Embryonic facial prominence (tissue), 1 donor: Measurements from ENCODE around the gene SH3BP4.
"Not testable (repeated sequence)": the region's sequence is repeated elsewhere in the genome, so short reads cannot be mapped to it uniquely, and the experiment has no call there.

Source experiments
- DNase-seq: peaks from one replicate; pipeline ENCODE4 v3.0.0-alpha.2; 2016; ENCODE audit errors: extremely low spot score

The SH3BP4 gene

GRCh38 chr2:235052514-235053354 is 100.9 kb downstream of the SH3BP4 start:
- no peak for DNase-seq

GRCh38 chr2:235053651-235054050 is 101.8 kb downstream of the SH3BP4 start:
- no peak for DNase-seq

- DNase-seq, result no peak
Observed at GRCh38 chr2:235054475-235054874, 102.7 kb downstream of the SH3BP4 start.

- no peak for DNase-seq
Observed at GRCh38 chr2:235054919-235055318, 103.1 kb downstream of the SH3BP4 start.

GRCh38 chr2:235055891-235056516 is 104.2 kb downstream of the SH3BP4 start:
- no peak for DNase-seq

- DNase-seq, result no peak
Observed at GRCh38 chr2:235056768-235057167, 105.0 kb downstream of the SH3BP4 start.

- not testable (repeated sequence) for DNase-seq
Observed at GRCh38 chr2:235057616-235058015, 105.8 kb downstream of the SH3BP4 start.

- DNase-seq, result no peak
Observed at GRCh38 chr2:235059161-235059560, 107.3 kb downstream of the SH3BP4 start.

- DNase-seq, result no peak
Observed at GRCh38 chr2:235061656-235062055, 109.8 kb downstream of the SH3BP4 start.

GRCh38 chr2:235063471-235063961 is 111.7 kb downstream of the SH3BP4 start:
- no peak for DNase-seq

- DNase-seq, result no peak
Observed at GRCh38 chr2:235064976-235065375, 113.2 kb downstream of the SH3BP4 start.

GRCh38 chr2:235066490-235066889 is 114.7 kb downstream of the SH3BP4 start:
- DNase-seq, result no peak

GRCh38 chr2:235066895-235067294 is 115.1 kb downstream of the SH3BP4 start:
- no peak for DNase-seq

- DNase-seq, result no peak
Observed at GRCh38 chr2:235068701-235069100, 116.9 kb downstream of the SH3BP4 start.

GRCh38 chr2:235070063-235070706 is 118.4 kb downstream of the SH3BP4 start:
- no peak for DNase-seq

- DNase-seq, result no peak
Observed at GRCh38 chr2:235073868-235074413, 122.1 kb downstream of the SH3BP4 start.

GRCh38 chr2:235077046-235077445 is 125.2 kb downstream of the SH3BP4 start:
- DNase-seq, result no peak

GRCh38 chr2:235078182-235078581 is 126.4 kb downstream of the SH3BP4 start:
- DNase-seq, result no peak

GRCh38 chr2:235078914-235079472 is 127.2 kb downstream of the SH3BP4 start:
- no peak for DNase-seq

- no peak for DNase-seq
Observed at GRCh38 chr2:235080101-235080500, 128.3 kb downstream of the SH3BP4 start.

- DNase-seq, result no peak
Observed at GRCh38 chr2:235082578-235083338, 130.9 kb downstream of the SH3BP4 start.
